Measurements from ENCODE around the gene MEX3B. TPM values are rescaled to one million over a fixed set of nuclear protein-coding genes. Genes with fewer than 3 reads are reported as not detected.
"Not testable (repeated sequence)": the region's sequence is repeated elsewhere in the genome, so short reads cannot be mapped to it uniquely, and the experiment has no call there.

MEX3B gene
- total RNA-seq, 1 experiment from 2014 or later = 8.5 TPM

DNA sequence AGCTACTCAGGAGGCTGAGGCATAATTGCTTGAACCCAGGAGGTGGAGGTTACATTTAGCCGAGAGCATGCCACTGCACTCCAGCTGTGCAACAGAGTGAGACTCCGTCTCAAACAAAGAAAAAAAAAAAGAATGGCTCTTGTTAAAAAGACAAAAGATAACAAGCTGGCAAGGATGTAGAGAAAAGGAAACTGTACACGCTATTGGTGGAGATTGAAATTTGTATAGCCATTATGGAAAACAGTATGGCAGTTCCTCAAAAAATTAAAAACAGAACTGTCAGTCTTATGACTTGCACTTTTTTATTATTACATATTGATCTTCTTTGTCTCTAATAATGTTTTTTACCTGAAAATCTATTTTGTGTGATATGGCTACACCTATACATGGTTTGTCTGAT lies 41.9 kb downstream of the MEX3B start:
- intact Hi-C loops (cut with micrococcal nuclease; ENCODE audit: unreplicated experiment) = no loop called here
- H3K27ac ChIP-seq (ENCODE audit: low read length) = no peak overlapping the region
- no peak for DNase-seq (ENCODE audit: low read depth, low spot score)
- CTCF ChIA-PET = no interaction called here
- BruUV-seq (replicated peaks) = no TSS peak
- TF ChIP-seq, protein P1, sequence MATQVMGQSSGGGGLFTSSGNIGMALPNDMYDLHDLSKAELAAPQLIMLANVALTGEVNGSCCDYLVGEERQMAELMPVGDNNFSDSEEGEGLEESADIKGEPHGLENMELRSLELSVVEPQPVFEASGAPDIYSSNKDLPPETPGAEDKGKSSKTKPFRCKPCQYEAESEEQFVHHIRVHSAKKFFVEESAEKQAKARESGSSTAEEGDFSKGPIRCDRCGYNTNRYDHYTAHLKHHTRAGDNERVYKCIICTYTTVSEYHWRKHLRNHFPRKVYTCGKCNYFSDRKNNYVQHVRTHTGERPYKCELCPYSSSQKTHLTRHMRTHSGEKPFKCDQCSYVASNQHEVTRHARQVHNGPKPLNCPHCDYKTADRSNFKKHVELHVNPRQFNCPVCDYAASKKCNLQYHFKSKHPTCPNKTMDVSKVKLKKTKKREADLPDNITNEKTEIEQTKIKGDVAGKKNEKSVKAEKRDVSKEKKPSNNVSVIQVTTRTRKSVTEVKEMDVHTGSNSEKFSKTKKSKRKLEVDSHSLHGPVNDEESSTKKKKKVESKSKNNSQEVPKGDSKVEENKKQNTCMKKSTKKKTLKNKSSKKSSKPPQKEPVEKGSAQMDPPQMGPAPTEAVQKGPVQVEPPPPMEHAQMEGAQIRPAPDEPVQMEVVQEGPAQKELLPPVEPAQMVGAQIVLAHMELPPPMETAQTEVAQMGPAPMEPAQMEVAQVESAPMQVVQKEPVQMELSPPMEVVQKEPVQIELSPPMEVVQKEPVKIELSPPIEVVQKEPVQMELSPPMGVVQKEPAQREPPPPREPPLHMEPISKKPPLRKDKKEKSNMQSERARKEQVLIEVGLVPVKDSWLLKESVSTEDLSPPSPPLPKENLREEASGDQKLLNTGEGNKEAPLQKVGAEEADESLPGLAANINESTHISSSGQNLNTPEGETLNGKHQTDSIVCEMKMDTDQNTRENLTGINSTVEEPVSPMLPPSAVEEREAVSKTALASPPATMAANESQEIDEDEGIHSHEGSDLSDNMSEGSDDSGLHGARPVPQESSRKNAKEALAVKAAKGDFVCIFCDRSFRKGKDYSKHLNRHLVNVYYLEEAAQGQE (IDR thresholded peaks at IDR 0.05; ENCODE audit: insufficient read depth in 1 of 2, low read depth in 2 of 2, low read length in 1 of 2) = no peak
- TF ChIP-seq, protein P2, sequence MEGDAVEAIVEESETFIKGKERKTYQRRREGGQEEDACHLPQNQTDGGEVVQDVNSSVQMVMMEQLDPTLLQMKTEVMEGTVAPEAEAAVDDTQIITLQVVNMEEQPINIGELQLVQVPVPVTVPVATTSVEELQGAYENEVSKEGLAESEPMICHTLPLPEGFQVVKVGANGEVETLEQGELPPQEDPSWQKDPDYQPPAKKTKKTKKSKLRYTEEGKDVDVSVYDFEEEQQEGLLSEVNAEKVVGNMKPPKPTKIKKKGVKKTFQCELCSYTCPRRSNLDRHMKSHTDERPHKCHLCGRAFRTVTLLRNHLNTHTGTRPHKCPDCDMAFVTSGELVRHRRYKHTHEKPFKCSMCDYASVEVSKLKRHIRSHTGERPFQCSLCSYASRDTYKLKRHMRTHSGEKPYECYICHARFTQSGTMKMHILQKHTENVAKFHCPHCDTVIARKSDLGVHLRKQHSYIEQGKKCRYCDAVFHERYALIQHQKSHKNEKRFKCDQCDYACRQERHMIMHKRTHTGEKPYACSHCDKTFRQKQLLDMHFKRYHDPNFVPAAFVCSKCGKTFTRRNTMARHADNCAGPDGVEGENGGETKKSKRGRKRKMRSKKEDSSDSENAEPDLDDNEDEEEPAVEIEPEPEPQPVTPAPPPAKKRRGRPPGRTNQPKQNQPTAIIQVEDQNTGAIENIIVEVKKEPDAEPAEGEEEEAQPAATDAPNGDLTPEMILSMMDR (IDR thresholded peaks at IDR 0.05) = no peak
- TF ChIP-seq TCF7L2 (IDR thresholded peaks at IDR 0.05; ENCODE audit: low read depth, low read length) (no peak), SIN3A (IDR thresholded peaks at IDR 0.05; ENCODE audit: borderline replicate concordance, insufficient read depth, low read depth, low read length) (no peak), POLR2AphosphoS5 (IDR thresholded peaks at IDR 0.05; ENCODE audit: low read depth, low read length) (no peak)
- no peak overlapping the region for H3K4me3 ChIP-seq (ENCODE audit: low read depth in 2 of 2, low read length in 2 of 2)
- in situ Hi-C loops (cut with HindIII; ENCODE audit: low pct_unique_long_range_greater_than_20kb, low sequenced_read_pairs) = no loop called here
- no peaks in the 10 kb centered on the region for H3K27me3 ChIP-seq (ENCODE audit: control insufficient read depth, insufficient read depth, low read length)
- no peaks in the 10 kb centered on the region for H3K4me1 ChIP-seq (ENCODE audit: control insufficient read depth, insufficient read depth, low read length)
- POLR2A ChIA-PET = no interaction called here
- no peaks in the 10 kb centered on the region for H3K9me3 ChIP-seq (ENCODE audit: control insufficient read depth, insufficient read depth, low read depth, low read length)
- H3K36me3 ChIP-seq (ENCODE audit: control insufficient read depth, insufficient read depth, low read length) = no peaks in the 10 kb centered on the region
- ATAC-seq = no peak

DNA sequence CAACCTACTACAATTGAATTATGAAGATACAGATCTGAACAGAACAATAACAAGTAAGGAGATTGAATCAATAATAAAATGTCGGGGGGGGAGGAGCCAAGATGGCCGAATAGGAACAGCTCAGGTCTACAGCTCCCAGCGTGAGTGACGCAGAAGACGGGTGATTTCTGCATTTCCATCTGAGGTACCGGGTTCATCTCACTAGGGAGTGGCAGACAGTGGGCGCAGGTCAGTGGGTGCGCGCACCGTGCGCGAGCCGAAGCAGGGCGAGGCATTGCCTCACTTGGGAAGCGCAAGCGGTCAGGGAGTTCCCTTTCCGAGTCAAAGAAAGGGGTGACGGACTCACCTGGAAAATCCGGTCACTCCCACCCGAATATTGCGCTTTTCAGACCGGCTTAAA lies 50.7 kb downstream of the MEX3B start:
- H3K36me3 ChIP-seq (ENCODE audit: control insufficient read depth, insufficient read depth, low read length); H3K27me3 ChIP-seq (ENCODE audit: control insufficient read depth, insufficient read depth, low read length); H3K4me3 ChIP-seq (ENCODE audit: low read depth in 2 of 2, low read length in 2 of 2); H3K9me3 ChIP-seq (ENCODE audit: control insufficient read depth, insufficient read depth, low read depth, low read length); in situ Hi-C loops (cut with HindIII; ENCODE audit: low pct_unique_long_range_greater_than_20kb, low sequenced_read_pairs); H3K4me1 ChIP-seq (ENCODE audit: control insufficient read depth, insufficient read depth, low read length); CTCF ChIA-PET; intact Hi-C loops (cut with micrococcal nuclease; ENCODE audit: unreplicated experiment); DNase-seq (ENCODE audit: low read depth, low spot score); H3K27ac ChIP-seq (ENCODE audit: low read length); BruUV-seq (replicated peaks); ATAC-seq; POLR2A ChIA-PET: not testable (repeated sequence)

DNA sequence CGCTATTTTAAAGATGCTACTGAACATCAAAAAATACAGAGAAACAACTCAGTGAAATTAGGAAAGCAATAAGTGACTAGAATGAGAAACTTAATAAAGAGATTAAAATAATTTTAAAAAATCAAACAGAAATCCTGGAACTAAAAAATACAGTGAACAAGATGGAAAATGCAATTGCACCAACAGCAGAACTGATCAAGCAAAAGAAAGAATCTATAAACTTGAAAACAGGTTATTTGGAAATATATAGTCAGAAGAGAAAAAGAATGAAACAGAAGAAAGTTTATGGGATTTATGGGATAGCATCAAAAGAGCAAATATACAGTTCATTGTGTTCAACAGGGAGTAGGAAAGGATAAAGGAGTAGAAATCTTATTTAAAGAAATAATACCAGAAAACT lies 53.3 kb downstream of the MEX3B start:
- TF ChIP-seq SIN3A (IDR thresholded peaks at IDR 0.05; ENCODE audit: borderline replicate concordance, insufficient read depth, low read depth, low read length) (no peak), POLR2AphosphoS5 (IDR thresholded peaks at IDR 0.05; ENCODE audit: low read depth, low read length) (no peak), TCF7L2 (IDR thresholded peaks at IDR 0.05; ENCODE audit: low read depth, low read length) (no peak)
- TF ChIP-seq, protein P1 (IDR thresholded peaks at IDR 0.05; ENCODE audit: insufficient read depth in 1 of 2, low read depth in 2 of 2, low read length in 1 of 2) = no peak
- TF ChIP-seq, protein P2 (IDR thresholded peaks at IDR 0.05) = no peak
- no peak for ATAC-seq
- Histone ChIP-seq H3K27me3 (ENCODE audit: control insufficient read depth, insufficient read depth, low read length) (no peaks in the 10 kb centered on the region), H3K36me3 (ENCODE audit: control insufficient read depth, insufficient read depth, low read length) (no peaks in the 10 kb centered on the region), H3K9me3 (ENCODE audit: control insufficient read depth, insufficient read depth, low read depth, low read length) (peaks cover 9% of the 10 kb centered on the region; the same call in 1 of the 2 replicates), H3K4me3 (ENCODE audit: low read depth in 2 of 2, low read length in 2 of 2) (no peak overlapping the region), H3K4me1 (ENCODE audit: control insufficient read depth, insufficient read depth, low read length) (no peaks in the 10 kb centered on the region), H3K27ac (ENCODE audit: low read length) (no peak overlapping the region)
- POLR2A ChIA-PET = no interaction called here
- intact Hi-C loops (cut with micrococcal nuclease; ENCODE audit: unreplicated experiment) = no loop called here
- no peak for DNase-seq (ENCODE audit: low read depth, low spot score)
- CTCF ChIA-PET = no interaction called here
- in situ Hi-C loops (cut with HindIII; ENCODE audit: low pct_unique_long_range_greater_than_20kb, low sequenced_read_pairs) = no loop called here
- no TSS peak for BruUV-seq (replicated peaks)

All from Panc1 (cell line).